ENCODE measurements around the gene DCX. TPM values are rescaled to one million over a fixed set of nuclear protein-coding genes. Genes with fewer than 3 reads are reported as not detected.
"Not testable (repeated sequence)": the region's sequence is repeated elsewhere in the genome, so short reads cannot be mapped to it uniquely, and the experiment has no call there.

DCX gene
- total RNA-seq, 1 donor, result not detected

GRCh38 chrX:111349101-111349500 is 62.9 kb downstream of the DCX start:
- H3K4me3 ChIP-seq (ENCODE audit: low read depth, low read length), result no peak overlapping the region
- no peak for TF ChIP-seq CTCF (IDR thresholded peaks at IDR 0.05; ENCODE audit: insufficient read depth, low read depth, low read length)
- no peak for DNase-seq (ENCODE audit: low read depth)

- TF ChIP-seq CTCF (IDR thresholded peaks at IDR 0.05; ENCODE audit: insufficient read depth, low read depth, low read length), result no peak
- no peak overlapping the region for H3K4me3 ChIP-seq (ENCODE audit: low read depth, low read length)
- no peak for DNase-seq (ENCODE audit: low read depth)
These were observed 63.6 kb downstream of the DCX start for GRCh38 chrX:111348429-111348828.

- not testable (repeated sequence) for H3K4me3 ChIP-seq (ENCODE audit: low read depth, low read length); DNase-seq (ENCODE audit: low read depth)
These were observed 65.8 kb downstream of the DCX start for GRCh38 chrX:111346150-111346549.

GRCh38 chrX:111340054-111340453 is 71.9 kb downstream of the DCX start:
- no peak overlapping the region for H3K4me3 ChIP-seq (ENCODE audit: low read depth, low read length)
- TF ChIP-seq CTCF (IDR thresholded peaks at IDR 0.05; ENCODE audit: insufficient read depth, low read depth, low read length), result no peak
- no peak for DNase-seq (ENCODE audit: low read depth)

- no peak for DNase-seq (ENCODE audit: low read depth)
- H3K4me3 ChIP-seq (ENCODE audit: low read depth, low read length), result no peak overlapping the region
- no peak for TF ChIP-seq CTCF (IDR thresholded peaks at IDR 0.05; ENCODE audit: insufficient read depth, low read depth, low read length)
These were observed 72.8 kb downstream of the DCX start for GRCh38 chrX:111339212-111339611.

GRCh38 chrX:111338095-111338698 is 73.8 kb downstream of the DCX start:
- H3K4me3 ChIP-seq (ENCODE audit: low read depth, low read length), result no peak overlapping the region
- no peak for DNase-seq (ENCODE audit: low read depth)
- TF ChIP-seq CTCF (IDR thresholded peaks at IDR 0.05; ENCODE audit: insufficient read depth, low read depth, low read length), result no peak

- TF ChIP-seq CTCF (IDR thresholded peaks at IDR 0.05; ENCODE audit: insufficient read depth, low read depth, low read length), result no peak
- DNase-seq (ENCODE audit: low read depth), result no peak
These were observed 74.8 kb downstream of the DCX start for GRCh38 chrX:111337067-111337637.

More at GRCh38 chrX:111337067-111337637, 74.8 kb downstream of the DCX start:
- no peak overlapping the region for H3K4me3 ChIP-seq (ENCODE audit: low read depth, low read length)
